ENCODE measurements around the gene LMO2.

LMO2 gene

DNA sequence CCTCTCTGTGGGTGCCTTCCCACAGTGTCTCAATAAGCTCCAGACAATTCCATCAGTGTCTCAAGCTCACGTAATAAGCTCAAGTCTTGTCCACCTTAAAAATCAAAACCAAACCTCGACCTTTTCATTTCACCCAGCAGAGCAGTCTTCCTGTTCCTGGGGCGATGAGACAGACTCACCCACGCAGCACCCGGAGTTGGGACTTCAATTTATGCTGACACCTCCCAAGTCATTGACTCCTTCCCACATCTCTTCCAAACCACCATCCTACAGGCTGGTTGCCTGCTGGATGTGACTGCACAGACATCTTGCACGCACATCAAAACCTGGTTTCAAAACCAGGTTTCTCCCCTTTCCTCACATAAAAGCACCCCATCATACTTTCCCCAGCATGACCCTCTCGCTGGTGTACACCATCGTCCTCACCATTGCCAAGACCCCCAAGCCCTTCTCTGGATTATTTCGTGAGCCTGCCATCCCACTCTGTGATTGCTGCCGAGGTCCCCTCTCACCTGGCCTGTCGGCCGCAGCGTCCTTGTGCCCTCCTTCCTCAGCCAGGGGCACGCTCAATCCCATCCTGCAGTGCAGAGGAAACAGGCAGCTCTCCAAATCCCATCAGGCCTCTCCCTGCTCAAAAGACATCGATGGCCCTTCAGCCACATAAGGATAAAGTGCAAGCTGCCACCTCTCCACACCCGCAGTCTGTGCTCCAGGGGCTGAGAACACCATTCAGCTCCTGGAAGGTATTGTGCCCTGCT lies 72.4 kb downstream of the LMO2 start:
- no peak for DNase-seq (ENCODE audit: low read depth)

Measured in stimulated activated CD8-positive, alpha-beta memory T cell treated with anti-CD3 and anti-CD28 coated beads, Interleukin-12 subunit alpha, Interleukin-12 subunit beta, amount 100 ng/mL, for 1 hour (primary cell).